Chondrocyte (in vitro differentiated cells): Measurements from ENCODE around the gene LMNA. TPM values are rescaled to one million over a fixed set of nuclear protein-coding genes. Genes with fewer than 3 reads are reported as not detected.

ENCODE experiments used
- DNase-seq: peaks from one replicate; pipeline ENCODE4 v3.0.0; 2021; ENCODE audit warnings: mixed read lengths, low spot score
- H3K27ac Mint-ChIP-seq: one replicate; pipeline ENCODE4 v1.8.0; 2021; ENCODE audit warnings: mild to moderate bottlenecking, moderate library complexity, mixed read lengths; ENCODE audit not compliant: unreplicated experiment
- H3K27me3 Mint-ChIP-seq: 2 replicates; pipeline ENCODE4 v1.8.0; 2021; ENCODE audit warnings: low read depth, mixed read lengths
- H3K36me3 Mint-ChIP-seq: 2 replicates; pipeline ENCODE4 v1.8.0; 2021; ENCODE audit warnings: low read depth, mixed read lengths
- H3K4me1 Mint-ChIP-seq: 2 replicates; pipeline ENCODE4 v1.8.0; 2021; ENCODE audit warnings: low read depth, mild to moderate bottlenecking, mixed read lengths
- H3K4me3 Mint-ChIP-seq: one replicate; pipeline ENCODE4 v1.8.0; 2021; ENCODE audit warnings: mild to moderate bottlenecking, moderate library complexity, mixed read lengths; ENCODE audit not compliant: unreplicated experiment
- H3K9me3 Mint-ChIP-seq: 2 replicates; pipeline ENCODE4 v1.8.0; 2021; ENCODE audit warnings: low read depth, mixed read lengths
- total RNA-seq: library from RNA; stranded (reverse); gene quantifications from 3 replicates; pipeline ENCODE4 v1.2.1, GENCODE V29; 2021
- TF ChIP-seq, protein P1 (sequence below): fragments of 200-600 bp; sonication (generic); IDR thresholded peaks from 2 replicates; pipeline ENCODE4 v1.5.0; 2021; ENCODE audit warnings: antibody characterized with exemption, mild to moderate bottlenecking, moderate library complexity

LMNA gene
- total RNA-seq, 1 donor from 2014 or later: 675 TPM

DNA sequence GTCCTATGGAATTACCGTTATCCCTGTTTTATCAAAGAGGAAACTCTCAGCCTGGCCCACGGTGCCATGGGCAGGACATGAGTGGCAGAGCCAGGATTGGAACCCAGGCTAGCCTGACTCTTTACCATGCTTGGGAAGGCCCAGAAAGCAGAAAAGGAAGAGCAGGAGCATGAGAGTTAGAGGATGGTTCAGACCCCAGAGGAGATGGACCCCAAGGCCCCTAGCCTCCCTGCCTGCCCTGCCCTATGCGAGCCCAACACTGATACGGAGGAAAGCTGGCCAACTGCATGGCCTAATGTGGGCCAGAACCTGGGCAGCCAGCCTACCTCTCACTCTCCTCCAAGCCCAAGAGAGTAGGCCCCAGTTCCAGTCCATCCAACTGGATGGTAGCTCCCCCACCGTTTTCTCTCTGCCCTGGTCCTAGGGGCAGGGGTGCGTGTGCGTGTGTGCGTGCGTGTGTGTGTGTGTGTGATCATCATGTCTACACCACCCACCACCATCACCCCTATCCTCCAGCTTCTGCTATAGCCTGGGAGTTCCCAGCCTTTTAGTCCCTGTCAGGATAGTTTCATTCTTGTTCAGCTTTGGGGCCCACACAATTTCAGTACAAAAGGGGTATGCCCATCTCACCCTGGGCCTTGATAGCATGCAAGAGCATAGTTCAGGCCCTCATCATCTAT, 16.9 kb upstream of the LMNA start:
- peaks cover 5% of the 10 kb centered on the region for H3K36me3 Mint-ChIP-seq
- peaks cover 46% of the 10 kb centered on the region for H3K4me1 Mint-ChIP-seq
- H3K9me3 Mint-ChIP-seq: no peaks in the 10 kb centered on the region
- DNase-seq: no peak
- no peak overlapping the region for H3K4me3 Mint-ChIP-seq
- H3K27me3 Mint-ChIP-seq: no peaks in the 10 kb centered on the region
- TF ChIP-seq, protein P1, sequence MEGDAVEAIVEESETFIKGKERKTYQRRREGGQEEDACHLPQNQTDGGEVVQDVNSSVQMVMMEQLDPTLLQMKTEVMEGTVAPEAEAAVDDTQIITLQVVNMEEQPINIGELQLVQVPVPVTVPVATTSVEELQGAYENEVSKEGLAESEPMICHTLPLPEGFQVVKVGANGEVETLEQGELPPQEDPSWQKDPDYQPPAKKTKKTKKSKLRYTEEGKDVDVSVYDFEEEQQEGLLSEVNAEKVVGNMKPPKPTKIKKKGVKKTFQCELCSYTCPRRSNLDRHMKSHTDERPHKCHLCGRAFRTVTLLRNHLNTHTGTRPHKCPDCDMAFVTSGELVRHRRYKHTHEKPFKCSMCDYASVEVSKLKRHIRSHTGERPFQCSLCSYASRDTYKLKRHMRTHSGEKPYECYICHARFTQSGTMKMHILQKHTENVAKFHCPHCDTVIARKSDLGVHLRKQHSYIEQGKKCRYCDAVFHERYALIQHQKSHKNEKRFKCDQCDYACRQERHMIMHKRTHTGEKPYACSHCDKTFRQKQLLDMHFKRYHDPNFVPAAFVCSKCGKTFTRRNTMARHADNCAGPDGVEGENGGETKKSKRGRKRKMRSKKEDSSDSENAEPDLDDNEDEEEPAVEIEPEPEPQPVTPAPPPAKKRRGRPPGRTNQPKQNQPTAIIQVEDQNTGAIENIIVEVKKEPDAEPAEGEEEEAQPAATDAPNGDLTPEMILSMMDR: no peak
- peak overlapping the region; percentile 98 for H3K27ac Mint-ChIP-seq

DNA sequence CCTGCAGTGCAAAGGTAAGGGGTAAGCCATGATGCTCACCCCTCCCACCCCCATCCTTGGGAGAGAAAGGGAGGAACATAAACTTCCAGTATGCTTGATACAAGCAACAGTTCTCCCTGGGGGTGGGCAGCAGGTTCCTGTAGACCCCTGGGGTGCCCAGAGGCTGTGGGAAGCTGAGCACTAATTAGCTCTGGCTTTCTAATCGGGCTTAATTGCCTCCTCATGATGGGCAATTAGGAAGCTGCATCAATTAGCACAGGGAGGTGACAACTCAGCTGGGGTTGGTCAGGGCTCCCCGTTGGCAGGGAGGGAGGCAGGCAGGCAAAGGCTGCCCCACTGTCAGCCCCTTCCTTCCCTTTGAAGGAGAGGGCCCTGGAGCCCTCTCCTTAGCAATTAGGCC, 15.7 kb upstream of the LMNA start:
- Mint-ChIP-seq H3K4me1 (peaks cover 57% of the 10 kb centered on the region), H3K27ac (no peak overlapping the region), H3K36me3 (peaks cover 2% of the 10 kb centered on the region), H3K4me3 (no peak overlapping the region), H3K9me3 (no peaks in the 10 kb centered on the region), H3K27me3 (no peaks in the 10 kb centered on the region)
- no peak for DNase-seq
- TF ChIP-seq, protein P1: no peak

DNA sequence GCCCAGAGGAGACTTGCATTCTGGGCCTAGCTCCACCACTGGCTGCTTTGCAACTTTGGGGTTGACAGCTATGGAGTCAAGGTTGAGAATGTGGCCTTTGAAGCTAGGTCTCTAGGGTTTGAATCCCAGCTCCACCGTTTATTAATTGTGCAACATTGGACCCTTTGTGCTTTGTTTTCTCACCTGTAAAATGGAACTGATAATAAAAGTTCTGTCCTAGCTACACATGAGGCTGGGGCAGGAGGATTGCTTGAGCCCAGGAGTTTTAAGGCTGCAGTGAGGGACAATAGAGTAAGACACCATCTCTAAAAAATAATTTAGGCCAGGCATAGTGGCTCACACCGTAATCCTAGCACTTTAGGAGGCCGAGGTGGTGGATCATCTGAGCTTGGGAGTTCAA, 15.2 kb upstream of the LMNA start:
- TF ChIP-seq, protein P1: no peak
- H3K27ac Mint-ChIP-seq: no peak overlapping the region
- H3K4me3 Mint-ChIP-seq: no peak overlapping the region
- H3K36me3 Mint-ChIP-seq: no peaks in the 10 kb centered on the region
- no peak for DNase-seq
- H3K27me3 Mint-ChIP-seq: no peaks in the 10 kb centered on the region
- peaks cover 62% of the 10 kb centered on the region for H3K4me1 Mint-ChIP-seq
- H3K9me3 Mint-ChIP-seq: no peaks in the 10 kb centered on the region

DNA sequence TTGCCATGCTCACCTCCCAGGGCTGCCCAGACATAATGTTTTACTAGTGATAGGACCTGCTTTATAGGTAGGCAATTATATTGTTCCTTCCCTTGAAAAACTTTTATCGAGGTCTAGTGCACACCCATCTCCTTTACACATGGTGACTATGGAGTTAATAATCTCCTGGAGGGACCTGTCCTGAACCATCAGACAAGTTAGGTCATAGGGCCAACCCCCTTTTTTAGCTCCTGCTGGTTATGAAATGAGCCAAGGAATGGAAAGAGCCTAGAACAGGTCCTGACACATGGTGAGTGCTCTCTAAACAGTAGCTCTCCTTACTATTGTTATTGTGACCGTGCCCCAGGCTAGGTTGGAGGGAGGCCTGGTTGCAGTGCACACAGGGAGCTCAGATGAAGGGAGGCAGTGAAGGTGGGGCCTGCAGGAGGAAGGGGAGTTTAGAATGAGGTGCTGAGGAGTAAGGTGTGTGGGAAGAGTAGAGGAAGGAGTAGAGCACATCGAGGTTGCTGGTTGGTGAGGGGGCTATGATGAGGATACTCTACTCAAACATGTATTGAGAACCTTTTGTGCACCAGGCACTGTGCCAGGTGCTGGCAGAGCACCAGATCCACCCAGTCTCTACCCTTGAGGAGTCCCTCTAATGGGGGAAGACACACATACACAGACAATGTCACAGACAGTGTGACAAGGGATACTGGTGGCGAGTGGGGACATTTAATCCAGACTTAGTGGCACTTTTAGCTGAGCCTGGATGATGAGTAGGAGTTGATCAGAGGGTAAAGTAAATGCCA, 14.1 kb upstream of the LMNA start:
- TF ChIP-seq, protein P1: no peak
- no peaks in the 10 kb centered on the region for H3K36me3 Mint-ChIP-seq
- no peak for DNase-seq
- peaks cover 73% of the 10 kb centered on the region for H3K4me1 Mint-ChIP-seq
- no peaks in the 10 kb centered on the region for H3K27me3 Mint-ChIP-seq
- no peak overlapping the region for H3K4me3 Mint-ChIP-seq
- peak overlapping the region; percentile 24 for H3K27ac Mint-ChIP-seq
- no peaks in the 10 kb centered on the region for H3K9me3 Mint-ChIP-seq

DNA sequence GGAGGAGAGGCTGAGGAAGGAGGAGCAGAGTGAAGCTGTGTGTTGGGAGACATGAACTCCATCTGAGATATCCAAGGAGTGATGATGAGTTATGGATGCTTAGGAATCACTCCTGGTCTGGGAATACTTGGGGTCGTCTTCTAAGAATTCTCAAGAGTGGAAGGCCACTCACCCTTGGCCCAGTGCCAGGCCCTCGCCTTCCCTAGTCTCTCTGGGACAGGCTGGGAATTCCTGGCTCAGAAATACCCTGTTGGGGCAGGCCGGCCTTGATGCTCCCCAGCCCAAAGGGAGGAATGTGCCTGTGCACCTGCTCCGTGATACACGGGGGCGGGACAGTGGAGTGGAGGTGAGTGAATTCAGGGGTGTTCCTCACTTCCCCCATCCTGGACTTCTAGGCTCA, 12.6 kb upstream of the LMNA start:
- Mint-ChIP-seq H3K4me3 (no peak overlapping the region), H3K9me3 (no peaks in the 10 kb centered on the region), H3K27ac (peak overlapping the region; percentile 84), H3K4me1 (peaks cover 73% of the 10 kb centered on the region), H3K27me3 (no peaks in the 10 kb centered on the region), H3K36me3 (no peaks in the 10 kb centered on the region)
- DNase-seq: no peak
- TF ChIP-seq, protein P1: no peak
